NCI-H2196 treated with DMSO at 0.1 percent for 48 hours (cell line): ENCODE results near the gene ENPP6.
"Not testable (repeated sequence)": the region's sequence is repeated elsewhere in the genome, so short reads cannot be mapped to it uniquely, and the experiment has no call there.

Source experiments
- DNase-seq: peaks from one replicate; lab custom pipeline; 2025; ENCODE audit not compliant: unreplicated experiment; lab: John Stamatoyannopoulos, UW

Gene ENPP6

GRCh38 chr4:184237612-184238011 lies 19.9 kb upstream of the ENPP6 start:
- DNase-seq = no peak

- DNase-seq = no peak
These were observed 17.9 kb upstream of the ENPP6 start for GRCh38 chr4:184235526-184235925.

DNA sequence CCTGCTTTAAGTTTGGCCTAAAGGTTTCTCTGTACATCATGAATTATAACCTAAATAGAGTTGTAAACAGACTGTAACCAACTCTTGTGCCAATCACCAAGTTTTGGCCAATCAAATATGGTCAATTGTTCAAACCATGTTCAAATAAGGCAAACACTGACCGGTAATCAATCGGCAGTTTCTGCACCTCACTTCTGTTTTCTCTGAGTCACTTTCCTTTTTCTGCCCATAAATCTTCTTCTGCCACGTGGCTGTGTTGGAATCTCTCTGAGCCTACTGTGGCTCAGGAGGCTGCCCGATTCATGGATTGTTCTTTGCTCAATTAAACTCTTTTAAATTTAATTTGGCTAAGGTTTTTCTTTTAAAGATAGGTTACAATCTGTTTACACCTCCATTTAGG lies 16.5 kb upstream of the ENPP6 start:
- DNase-seq = no peak

DNA sequence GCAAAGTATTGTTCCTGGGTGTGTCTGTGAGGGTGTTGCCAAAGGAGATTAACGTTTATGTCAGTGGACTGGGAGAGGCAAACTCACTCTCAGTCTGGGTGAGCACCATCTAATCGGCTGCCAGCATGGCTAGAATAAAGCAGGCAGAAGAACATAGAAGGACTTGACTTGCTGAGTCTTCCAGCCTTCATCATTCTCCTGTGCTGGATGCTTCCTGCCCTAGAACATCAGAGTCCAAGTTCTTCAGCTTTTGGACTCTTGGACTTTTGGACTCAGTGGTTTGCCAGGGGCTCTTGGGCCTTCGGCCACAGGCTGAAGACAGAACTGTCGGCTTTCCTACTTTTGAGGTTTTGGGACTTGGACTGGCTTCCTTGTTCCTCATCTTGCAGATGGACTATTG lies 15.3 kb upstream of the ENPP6 start:
- DNase-seq = no peak

DNA sequence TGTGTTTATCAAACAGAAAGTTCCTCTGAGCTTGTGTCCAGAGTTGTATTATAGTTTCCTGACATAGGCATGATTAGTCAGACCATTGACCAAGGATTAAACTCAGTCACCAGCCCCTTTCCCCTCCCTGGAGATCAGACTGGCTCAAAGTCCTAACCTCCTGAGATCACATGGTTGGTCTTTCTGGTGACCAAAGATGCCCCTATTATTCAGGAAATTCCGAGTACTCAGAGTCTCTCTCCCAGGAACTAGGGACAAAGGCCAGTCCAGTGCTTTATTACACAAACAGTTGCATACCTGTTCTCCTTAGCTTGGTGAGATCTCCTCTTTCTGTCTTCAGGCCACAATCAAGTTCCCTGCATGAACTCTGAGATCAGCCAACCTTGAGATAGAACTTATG lies 14.5 kb upstream of the ENPP6 start:
- no peak for DNase-seq

DNA sequence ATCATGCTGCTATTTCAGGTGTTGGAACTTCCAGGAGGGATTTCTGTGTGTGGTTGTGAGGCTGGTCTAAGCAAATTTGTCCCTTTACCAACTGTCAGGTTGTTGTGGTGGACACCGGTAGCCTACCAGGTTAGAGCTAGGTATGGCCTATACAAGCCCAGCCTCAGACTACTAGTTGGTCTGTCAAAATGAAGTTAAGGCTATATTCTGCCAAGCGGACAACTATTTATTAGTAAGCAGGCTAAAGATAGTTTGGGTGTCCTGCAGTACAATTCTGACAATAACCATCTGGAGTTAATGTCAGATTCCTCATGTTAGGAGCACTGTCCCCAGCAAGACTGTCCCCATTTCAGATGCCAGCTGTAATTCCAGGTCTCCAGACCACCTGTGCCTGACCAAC lies 13.9 kb upstream of the ENPP6 start:
- no peak for DNase-seq

DNA sequence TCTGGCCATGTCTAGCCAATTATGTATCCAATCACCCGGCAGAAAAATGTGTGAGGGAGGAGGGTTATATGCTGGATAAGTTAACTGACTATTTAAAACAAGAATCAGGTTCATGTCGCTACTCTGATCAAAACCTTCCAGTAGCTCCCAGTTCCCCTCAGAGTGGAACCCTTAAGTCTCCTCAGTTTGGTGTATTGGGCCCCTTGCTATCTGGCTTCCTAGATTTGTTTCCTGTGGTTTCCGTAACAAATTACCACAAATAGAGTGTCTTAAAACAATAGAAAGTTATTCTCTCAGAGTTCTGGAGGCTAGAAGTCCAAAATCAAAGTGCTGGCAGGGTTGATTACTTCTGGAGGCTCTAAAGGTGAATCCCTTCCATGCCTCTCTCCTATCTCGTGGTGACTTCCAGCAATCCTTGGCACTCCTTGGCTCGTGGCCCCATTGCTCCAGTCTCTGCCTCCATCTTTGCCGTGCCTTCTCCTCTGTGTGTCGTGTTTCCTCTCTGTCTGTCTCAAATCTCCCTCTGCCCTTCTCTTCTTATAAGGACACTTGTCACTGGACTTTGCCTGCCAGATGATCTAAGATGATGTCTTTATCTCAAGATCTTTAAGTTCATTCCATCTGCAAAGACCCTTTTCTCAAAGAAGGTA lies 10.5 kb upstream of the ENPP6 start:
- no peak for DNase-seq

GRCh38 chr4:184216515-184216914 lies 1.2 kb downstream of the ENPP6 start:
- no peak for DNase-seq

- no peak for DNase-seq
These were observed 1.9 kb downstream of the ENPP6 start for GRCh38 chr4:184215709-184216328.

- no peak for DNase-seq
These were observed 2.7 kb downstream of the ENPP6 start for GRCh38 chr4:184214931-184215330.

DNA sequence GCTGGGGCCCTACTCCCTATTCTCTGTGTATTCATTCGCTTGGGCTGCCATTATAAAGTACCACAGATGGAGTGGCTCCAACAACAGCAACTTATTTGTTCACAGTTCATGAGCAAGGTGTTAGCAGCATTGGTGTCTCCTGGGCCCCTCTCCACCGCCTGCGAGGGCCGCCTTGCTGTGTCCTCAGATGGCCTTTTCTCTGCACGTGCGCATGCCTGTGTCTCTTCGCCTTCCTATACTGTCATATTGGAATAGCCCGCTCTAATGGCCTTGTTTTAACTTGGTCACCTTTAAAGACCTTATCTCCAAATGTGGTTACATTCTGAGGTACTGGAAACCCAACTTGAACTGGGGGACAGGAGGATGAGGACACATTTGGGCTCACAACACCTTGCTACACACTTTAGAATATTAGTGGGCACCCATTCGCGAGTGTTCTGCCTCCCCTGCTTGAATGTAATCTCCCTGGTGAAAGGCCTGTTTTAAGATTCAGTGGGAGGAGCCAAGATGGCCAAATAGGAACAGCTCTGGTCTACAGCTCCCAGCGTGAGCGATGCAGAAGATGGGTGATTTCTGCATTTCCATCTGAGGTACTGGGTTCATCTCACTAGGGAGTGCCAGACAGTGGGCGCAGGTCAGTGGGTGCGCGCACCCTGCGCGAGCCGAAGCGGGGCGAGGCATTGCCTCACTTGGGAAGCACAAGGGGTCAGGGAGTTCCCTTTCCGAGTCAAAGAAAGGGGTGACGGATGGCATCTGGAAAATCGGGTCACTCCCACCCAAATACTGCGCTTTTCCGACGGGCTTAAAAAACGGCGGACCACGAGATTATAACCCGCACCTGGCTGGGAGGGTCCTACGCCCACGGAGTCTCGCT lies 9.7 kb downstream of the ENPP6 start:
- DNase-seq = not testable (repeated sequence)

GRCh38 chr4:184205243-184205642 lies 12.4 kb downstream of the ENPP6 start:
- no peak for DNase-seq

DNA sequence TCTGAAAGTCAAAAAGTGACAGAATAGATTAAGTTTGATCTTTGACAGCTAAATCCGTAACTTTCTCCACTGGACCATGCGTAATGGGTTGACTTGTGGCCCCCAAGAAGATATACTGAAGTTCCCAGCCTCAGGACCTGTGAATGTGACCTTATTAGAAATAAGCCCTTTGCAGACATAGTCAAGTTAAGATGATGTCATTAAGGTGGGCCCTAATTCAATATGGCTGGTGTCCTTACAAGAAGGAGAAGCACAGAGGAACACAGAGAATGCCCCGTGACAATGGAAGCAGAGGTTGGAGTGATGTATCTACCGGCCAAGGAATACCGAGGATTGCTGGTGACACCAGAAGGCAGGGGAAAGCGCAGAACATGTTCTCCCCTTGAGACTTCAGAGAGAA lies 14.4 kb downstream of the ENPP6 start:
- no peak for DNase-seq

GRCh38 chr4:184201179-184201578 lies 16.5 kb downstream of the ENPP6 start:
- no peak for DNase-seq

GRCh38 chr4:184200296-184200695 lies 17.4 kb downstream of the ENPP6 start:
- DNase-seq = no peak

DNA sequence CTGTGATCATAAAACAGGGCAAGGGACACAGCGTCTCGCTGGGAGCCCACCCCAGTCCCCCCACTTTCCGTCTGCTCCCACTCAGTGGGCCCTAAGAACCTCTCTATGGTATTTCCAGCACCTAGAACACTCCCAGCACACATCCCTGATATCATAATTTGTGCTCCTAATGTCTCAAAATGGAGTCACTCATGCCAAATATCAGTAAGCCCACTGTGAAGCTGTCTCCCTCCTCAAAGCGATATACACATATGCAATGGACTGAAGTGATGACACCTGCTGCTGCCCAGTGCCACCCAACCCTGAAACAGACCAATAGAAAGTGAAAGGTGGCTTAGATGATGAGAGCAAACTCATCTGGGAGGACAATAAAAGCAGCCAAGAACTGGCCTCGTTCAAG lies 17.9 kb downstream of the ENPP6 start:
- DNase-seq = no peak

- no peak for DNase-seq
These were observed 19.5 kb downstream of the ENPP6 start for GRCh38 chr4:184198190-184198589.

DNA sequence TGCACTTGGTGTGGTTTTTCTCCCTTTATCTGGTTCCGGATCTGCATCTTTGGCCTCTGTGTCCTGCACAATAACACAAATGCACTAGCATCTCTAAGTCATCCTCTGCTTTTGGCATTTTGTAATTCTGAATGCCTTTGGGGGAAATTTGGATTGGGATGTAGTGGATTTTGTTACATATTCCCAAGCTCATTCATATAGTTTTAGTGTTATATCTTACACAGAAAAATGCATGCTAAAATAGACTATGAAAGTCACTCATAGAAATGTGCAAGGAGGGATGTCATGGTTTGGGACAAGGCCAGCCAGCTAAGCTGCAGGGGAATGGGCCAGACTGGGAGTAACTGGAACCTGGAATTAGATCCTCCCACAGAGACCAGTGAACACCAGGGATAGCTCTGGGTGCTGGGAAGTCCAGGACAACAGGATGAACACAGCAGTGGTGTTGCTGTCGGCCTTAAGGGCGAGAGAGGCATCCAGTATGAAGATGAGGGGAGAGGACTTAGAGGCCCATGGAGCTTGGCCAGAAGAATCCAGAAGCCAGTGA lies 20.1 kb downstream of the ENPP6 start:
- no peak for DNase-seq

- DNase-seq = no peak
These were observed 20.8 kb downstream of the ENPP6 start for GRCh38 chr4:184196730-184197385.

DNA sequence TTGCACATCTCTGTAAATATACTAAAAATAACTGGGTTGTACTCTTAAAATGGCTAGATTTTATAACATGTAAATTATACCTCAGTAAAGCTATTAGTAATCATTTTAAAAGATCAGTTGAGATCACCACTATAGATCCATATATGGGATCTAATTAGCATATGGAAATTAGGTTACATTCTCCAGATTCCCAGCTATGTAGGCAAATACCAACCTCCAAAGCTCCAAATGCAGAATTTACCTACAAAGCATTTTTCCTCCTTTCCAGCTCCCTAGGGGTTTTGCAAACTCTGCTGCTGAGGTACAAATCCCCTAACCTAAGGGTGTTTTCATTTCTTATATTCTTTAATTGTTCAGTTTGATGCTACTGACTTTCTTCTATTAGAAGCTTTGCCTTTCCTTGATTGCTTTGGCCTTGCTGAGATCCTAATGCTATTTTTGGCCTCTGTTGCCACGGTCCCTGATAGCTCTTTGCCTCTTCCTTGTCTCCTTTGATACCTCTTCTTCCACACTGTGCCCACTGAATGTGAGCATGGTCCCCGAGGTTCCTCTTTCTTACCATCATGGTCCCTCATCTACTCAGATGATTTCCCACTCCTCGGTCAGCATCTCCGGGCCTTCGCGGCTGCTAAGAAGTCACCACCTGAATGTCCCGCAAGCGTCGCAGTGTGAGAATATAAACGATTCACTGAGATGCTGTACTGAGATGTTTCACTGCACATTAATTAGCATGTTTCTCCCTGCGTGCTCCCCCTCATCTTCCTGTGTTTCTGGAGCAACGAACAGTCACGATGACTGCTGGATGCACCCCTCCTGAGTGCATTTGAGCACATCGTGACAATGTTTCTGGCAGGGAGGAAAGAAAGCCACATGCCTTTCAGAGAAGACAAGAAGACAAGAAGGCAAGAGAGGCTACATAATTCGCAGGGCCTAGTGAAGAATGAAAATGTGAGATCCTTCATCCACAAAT lies 23.8 kb downstream of the ENPP6 start:
- DNase-seq = no peak
